HCT116 (cell line): ENCODE measurements around the gene ZNF592. TPM values are rescaled to one million over a fixed set of nuclear protein-coding genes. Genes with fewer than 3 reads are reported as not detected.

Experiments
- ATAC-seq: fragments of 200-7000 bp; cut with Tn5 transposase; 2 replicates; pipeline ENCODE4 v1.9.1; 2020; ENCODE audit warnings: mild to moderate bottlenecking, moderate library complexity
- BruUV-seq: library from RNA; stranded (reverse); fragments of 400-500 nt; replicated peaks from 2 replicates; lab custom pipeline; 2021; lab: Mats Ljungman, UMichigan
- CTCF ChIA-PET: fragments of 300-600 bp; sonication (Branson Sonifier 250); formaldehyde crosslinking; loops from one replicate; lab custom pipeline; 2021; ENCODE audit warnings: antibody characterized with exemption; lab: Charles Lee
- POLR2A ChIA-PET: fragments of 300-600, 350-600 bp; sonication (Branson Sonifier 250); formaldehyde crosslinking; loops from one replicate; lab custom pipeline; 2021; ENCODE audit warnings: antibody characterized with exemption; lab: Charles Lee
- RAD21 ChIA-PET, 2 experiments: fragments of 300-600 bp; sonication (Branson Sonifier 250); formaldehyde crosslinking; loops; one replicate each; lab custom pipeline; 2023; ENCODE audit warnings: low total read pairs in 2 of 2; ENCODE audit not compliant: uncharacterized antibody in 2 of 2, unreplicated experiment in 2 of 2, low non-redundant PET in 1 of 2; lab: Charles Lee
- DNase-seq: peaks from one replicate; pipeline ENCODE4 v3.0.0-alpha.2; 2010; ENCODE audit warnings: low read depth, low spot score
- H2AFZ ChIP-seq: fragments of 200-600 bp; shearing (Covaris generic), sonication (generic); 2 replicates; pipeline ENCODE4 v1.6.1; 2017; ENCODE audit warnings: low read depth, mixed run types, mixed read lengths, antibody characterized with exemption, low read length; ENCODE audit not compliant: poor library complexity, severe bottlenecking
- H3K27ac ChIP-seq: 2 replicates; pipeline ENCODE4 v1.5.1; 2012; ENCODE audit warnings: low read depth, low read length
- H3K27me3 ChIP-seq: fragments of 200-600 bp; sonication (generic); 2 replicates; pipeline ENCODE4 v1.6.1; 2016; ENCODE audit warnings: mixed run types, low read length, mixed read lengths; ENCODE audit not compliant: insufficient read depth
- H3K36me3 ChIP-seq, 2 experiments: fragments of 200-500 bp in 1 of 2; fragments of 200-600 bp in 1 of 2; sonication (Bioruptor generic) in 1 of 2; sonication (generic) in 1 of 2; 2 replicates each; pipeline versions ENCODE4 v1.5.1 to v1.6.1; 2014 to 2016; ENCODE audit warnings: low read length in 2 of 2, inconsistent platforms in 1 of 2, mixed read lengths in 1 of 2, mixed run types in 1 of 2; ENCODE audit not compliant: insufficient read depth in 2 of 2, control insufficient read depth in 1 of 2
- H3K4me1 ChIP-seq, 2 experiments: fragments of 200-600 bp in 1 of 2; sonication (generic) in 1 of 2; 2 replicates each; pipeline versions ENCODE4 v1.5.1 to v1.6.1; 2012 to 2017; ENCODE audit warnings: low read length in 2 of 2, inconsistent platforms in 1 of 2, mild to moderate bottlenecking in 1 of 2, mixed read lengths in 1 of 2, mixed run types in 1 of 2, moderate library complexity in 1 of 2; ENCODE audit not compliant: insufficient read depth in 2 of 2, control insufficient read depth in 1 of 2
- H3K4me2 ChIP-seq: fragments of 200-600 bp; sonication (generic); 2 replicates; pipeline ENCODE4 v1.6.1; 2017; ENCODE audit warnings: mixed run types, low read length, mixed read lengths
- H3K4me3 ChIP-seq, 2 experiments: fragments of 200-600 bp in 1 of 2; sonication (generic) in 1 of 2; replicated peaks in 1 of 2; 2 replicates each; pipeline ENCODE4 v1.5.1; 2011 to 2016; ENCODE audit warnings: low read length in 2 of 2, control low read depth in 1 of 2, low read depth in 1 of 2, mild to moderate bottlenecking in 1 of 2, mixed read lengths in 1 of 2, mixed run types in 1 of 2
- H3K79me2 ChIP-seq: fragments of 200-600 bp; sonication (generic); 2 replicates; pipeline ENCODE4 v1.6.1; 2017; ENCODE audit warnings: mild to moderate bottlenecking, mixed run types, low read length, moderate library complexity, mixed read lengths; ENCODE audit not compliant: insufficient read depth
- H3K9ac ChIP-seq: fragments of 200-600 bp; sonication (generic); 2 replicates; pipeline ENCODE4 v1.6.1; 2016; ENCODE audit warnings: low read length, mixed read lengths
- H3K9me2 ChIP-seq: fragments of 200-600 bp; sonication (generic), shearing (Covaris generic); 2 replicates; pipeline ENCODE4 v1.6.1; 2017; ENCODE audit warnings: mixed run types, mild to moderate bottlenecking, moderate library complexity; ENCODE audit not compliant: insufficient read depth
- H3K9me3 ChIP-seq, 2 experiments: fragments of 200-500 bp in 1 of 2; fragments of 200-600 bp in 1 of 2; sonication (Bioruptor generic) in 1 of 2; sonication (generic) in 1 of 2; 2 replicates each; pipeline ENCODE4 v1.6.1; 2014 to 2017; ENCODE audit warnings: low read length in 2 of 2, mixed read lengths in 2 of 2, inconsistent platforms in 1 of 2, low read depth in 1 of 2, mild to moderate bottlenecking in 1 of 2, mixed run types in 1 of 2, moderate library complexity in 1 of 2; ENCODE audit not compliant: control insufficient read depth in 1 of 2, insufficient read depth in 1 of 2
- H4K20me1 ChIP-seq: fragments of 200-600 bp; sonication (generic), shearing (Covaris generic); 2 replicates; pipeline ENCODE4 v1.6.1; 2017; ENCODE audit warnings: mixed run types, mild to moderate bottlenecking, moderate library complexity; ENCODE audit not compliant: insufficient read depth
- CEBPB ChIP-seq: IDR thresholded peaks from 2 replicates; pipeline ENCODE4 v1.6.1; 2012; ENCODE audit warnings: low read depth
- ELF1 ChIP-seq: IDR thresholded peaks from 2 replicates; pipeline ENCODE4 v1.6.1; 2012; ENCODE audit warnings: low read depth, borderline replicate concordance
- EZH2 ChIP-seq: fragments of 200-600 bp; sonication (generic); IDR thresholded peaks from 2 replicates; pipeline ENCODE4 v1.6.1; 2017; ENCODE audit warnings: antibody characterized with exemption, mixed run types
- EZH2phosphoT487 ChIP-seq: fragments of 200-600 bp; IDR thresholded peaks from 2 replicates; pipeline ENCODE4 v1.6.1; 2018; ENCODE audit warnings: antibody characterized with exemption, borderline replicate concordance
- JUND ChIP-seq: IDR thresholded peaks from 2 replicates; pipeline ENCODE4 v1.6.1; 2012
- MAX ChIP-seq: IDR thresholded peaks from 2 replicates; pipeline ENCODE4 v1.6.1; 2012
- POLR2A ChIP-seq: IDR thresholded peaks from 2 replicates; pipeline ENCODE4 v1.7.0; 2011; ENCODE audit warnings: borderline replicate concordance; ENCODE audit not compliant: insufficient read depth, insufficient read length; ENCODE audit errors: extremely low read depth
- POLR2AphosphoS5 ChIP-seq: IDR thresholded peaks from 2 replicates; pipeline ENCODE4 v1.6.1; 2011; ENCODE audit warnings: mild to moderate bottlenecking, low read depth, low read length, moderate library complexity
- RAD21 ChIP-seq: IDR thresholded peaks from 2 replicates; pipeline ENCODE4 v1.6.1; 2012; ENCODE audit warnings: low read depth, mild to moderate bottlenecking
- REST ChIP-seq: IDR thresholded peaks from 2 replicates; pipeline ENCODE4 v1.6.1; 2012; ENCODE audit warnings: low read depth
- SIN3A ChIP-seq: IDR thresholded peaks from 2 replicates; pipeline ENCODE4 v1.6.1; 2012; ENCODE audit warnings: low read depth
- SP1 ChIP-seq: IDR thresholded peaks from 2 replicates; pipeline ENCODE4 v1.6.1; 2012; ENCODE audit warnings: low read depth
- ZFX ChIP-seq: fragments of 450-650 bp; IDR thresholded peaks from 2 replicates; pipeline ENCODE4 v1.6.1; 2017
- intact Hi-C: fragments of 100-400 bp; cut with micrococcal nuclease; formaldehyde crosslinking; loops from 2 replicates; pipeline ENCODE4 v1.10.0; 2022
- total RNA-seq: library from RNA; stranded (reverse); gene quantifications from one replicate; pipeline ENCODE4 v1.2.1, GENCODE V29; 2021; ENCODE audit not compliant: unreplicated experiment
- TF ChIP-seq, protein P1 (sequence below), 3 experiments: fragments of 200-600 bp in 1 of 3; sonication (generic) in 1 of 3; IDR thresholded peaks in 2 of 3; conservative IDR thresholded peaks in 1 of 3; 2 replicates each; pipeline ENCODE4 v1.5.1; 2012 to 2017; ENCODE audit warnings: low read depth in 2 of 3, low read length in 2 of 3, antibody characterized with exemption in 1 of 3, borderline replicate concordance in 1 of 3, control low read depth in 1 of 3, mild to moderate bottlenecking in 1 of 3, mixed read lengths in 1 of 3, mixed run types in 1 of 3, moderate library complexity in 1 of 3; ENCODE audit not compliant: insufficient read depth in 1 of 3

The ZNF592 gene
- total RNA-seq, 1 experiment from 2014 or later, result 26.4 TPM

DNA sequence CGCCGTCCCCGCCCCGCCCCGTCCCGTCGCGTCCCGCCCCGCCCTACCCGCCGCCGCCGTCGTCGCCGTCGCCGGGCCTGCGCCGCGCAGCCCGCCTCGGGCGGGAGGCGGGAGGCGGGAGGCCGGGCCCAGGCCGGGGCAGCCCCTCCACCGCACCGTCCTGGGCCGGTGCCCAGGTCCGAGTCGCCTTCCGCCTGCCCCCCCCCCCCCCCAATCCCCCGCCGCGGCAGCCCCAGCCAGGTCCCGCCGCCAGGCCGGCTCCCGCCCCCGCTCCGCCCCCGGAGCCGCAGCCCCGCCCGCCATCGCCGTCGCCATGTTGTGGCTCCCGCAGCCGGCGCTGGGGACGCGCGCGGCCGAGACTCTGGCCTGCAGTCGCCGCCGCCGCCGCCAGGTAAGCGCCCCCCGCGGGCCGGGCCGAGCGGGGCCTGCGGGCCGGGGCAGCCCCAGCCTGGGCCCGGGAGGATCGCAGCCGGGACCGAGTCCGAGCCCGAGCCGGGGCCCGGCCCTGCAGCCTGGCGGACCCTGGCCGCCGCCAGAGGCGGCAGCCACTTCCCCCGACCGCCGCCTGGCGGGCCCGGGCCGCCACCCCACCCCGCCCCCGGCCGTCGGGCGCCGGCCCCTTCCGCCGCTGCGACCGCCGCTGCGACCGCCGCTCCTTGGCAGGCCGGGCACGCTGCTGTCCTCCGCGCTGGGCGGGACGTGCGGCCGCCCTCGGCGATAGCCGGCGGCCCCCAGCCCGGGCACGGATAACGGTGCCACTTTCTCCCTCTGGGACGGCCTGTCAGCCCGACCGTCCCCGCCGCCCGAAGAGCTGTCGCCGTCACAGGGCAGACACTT, at the start of gene ZNF592 (continued):
- TF ChIP-seq RAD21 (no peak), EZH2 (no peak), REST (no peak), EZH2phosphoT487 (no peak), ZFX (peak; percentile 75), JUND (no peak), CEBPB (no peak), POLR2A (peak; percentile 34), MAX (0 out of 2 replicates have a peak, but pooled peaks have one; percentile 11), SP1 (no peak; the same call in 1 of the 2 replicates)

- POLR2A ChIA-PET, result interaction anchor here (1.2 kb wide), 1 partner anchor 16 kb away, joined by 3 read pairs; the partner anchor contains the start of gene SEC11A
- TF ChIP-seq RAD21 (no peak), REST (no peak), ELF1 (no peak), CEBPB (no peak), SIN3A (no peak), POLR2AphosphoS5 (no peak)
- TF ChIP-seq, protein P1, sequence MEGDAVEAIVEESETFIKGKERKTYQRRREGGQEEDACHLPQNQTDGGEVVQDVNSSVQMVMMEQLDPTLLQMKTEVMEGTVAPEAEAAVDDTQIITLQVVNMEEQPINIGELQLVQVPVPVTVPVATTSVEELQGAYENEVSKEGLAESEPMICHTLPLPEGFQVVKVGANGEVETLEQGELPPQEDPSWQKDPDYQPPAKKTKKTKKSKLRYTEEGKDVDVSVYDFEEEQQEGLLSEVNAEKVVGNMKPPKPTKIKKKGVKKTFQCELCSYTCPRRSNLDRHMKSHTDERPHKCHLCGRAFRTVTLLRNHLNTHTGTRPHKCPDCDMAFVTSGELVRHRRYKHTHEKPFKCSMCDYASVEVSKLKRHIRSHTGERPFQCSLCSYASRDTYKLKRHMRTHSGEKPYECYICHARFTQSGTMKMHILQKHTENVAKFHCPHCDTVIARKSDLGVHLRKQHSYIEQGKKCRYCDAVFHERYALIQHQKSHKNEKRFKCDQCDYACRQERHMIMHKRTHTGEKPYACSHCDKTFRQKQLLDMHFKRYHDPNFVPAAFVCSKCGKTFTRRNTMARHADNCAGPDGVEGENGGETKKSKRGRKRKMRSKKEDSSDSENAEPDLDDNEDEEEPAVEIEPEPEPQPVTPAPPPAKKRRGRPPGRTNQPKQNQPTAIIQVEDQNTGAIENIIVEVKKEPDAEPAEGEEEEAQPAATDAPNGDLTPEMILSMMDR (IDR thresholded peaks at IDR 0.05 in 2 of 3, conservative IDR thresholded peaks at IDR 0.05 in 1 of 3; ENCODE audit: borderline replicate concordance in 1 of 3, insufficient read depth in 1 of 3, low read depth in 2 of 3, low read length in 2 of 3), result no peak
These were observed 48.7 kb upstream of the ZNF592 start for GRCh38 chr15:84699538-84700191.

More at GRCh38 chr15:84699538-84700191, 48.7 kb upstream of the ZNF592 start:
- Histone ChIP-seq H4K20me1 (peaks cover 13% of the 10 kb centered on the region; the same call in 1 of the 2 replicates), H3K79me2 (peaks cover 98% of the 10 kb centered on the region), H3K9ac (no peak overlapping the region), H3K4me1 (no peaks in the 10 kb centered on the region), H3K27me3 (no peaks in the 10 kb centered on the region), H3K9me2 (no peaks in the 10 kb centered on the region), H3K4me2 (no peak overlapping the region), H3K27ac (no peak overlapping the region), H3K36me3 (no peaks in the 10 kb centered on the region; a peak in 1 of 4 replicates), H3K9me3 (no peaks in the 10 kb centered on the region), H3K4me3 (no peak overlapping the region), H2AFZ (no peak overlapping the region)
- DNase-seq, result no peak
- ChIA-PET RAD21 (no interaction called here), CTCF (no interaction called here)
- intact Hi-C loops, result no loop called here
- BruUV-seq, result no TSS peak
- ATAC-seq, result no peak
